Left cardiac atrium (tissue), 4 donors: Measurements from ENCODE around the gene WIPF1. TPM values are rescaled to one million over a fixed set of nuclear protein-coding genes. Genes with fewer than 3 reads are reported as not detected.

ENCODE experiments used
- ATAC-seq, 2 donors: fragments of 200-7000 bp; cut with Tn5 transposase; one replicate each; pipeline ENCODE4 v1.9.1; 2020; ENCODE audit warnings: mild to moderate bottlenecking in 2 of 2, moderate library complexity in 2 of 2
- DNase-seq: peaks from one replicate; pipeline ENCODE4 v3.0.0-alpha.2; 2020
- intact Hi-C, 2 donors: fragments of 100-400 bp; cut with DNase I; formaldehyde crosslinking; loops; one replicate each; pipeline versions ENCODE4 v1.14.1 to v1.15.1; 2022 to 2023
- total RNA-seq, 2 donors: library from RNA; stranded (reverse); fragmentation: NEBNext Ultra II Directional; extraction: Animal tissue kit (Norgen Biotek cat#: 25700); gene quantifications; one replicate each; pipeline ENCODE4 v1.2.1, GENCODE V29; 2021
- donor health status: DM: no; HTN: yes; CAD: no.
- donor health status: DM: no; HTN: yes; CAD: no; lungs with severe emphysema.
- donor health status: DM: yes; HTN: yes; CAD: no.
- donor health status: Dilated cardiomyopathy.

WIPF1 gene
- total RNA-seq, 2 donors from 2014 or later: 25.1 to 29.9 TPM

GRCh38 chr2:174623690-174624089, 26.1 kb upstream of the WIPF1 start:
- ATAC-seq: no peak
- intact Hi-C loops: no loop called here
- DNase-seq: no peak

GRCh38 chr2:174623106-174623637, 25.6 kb upstream of the WIPF1 start:
- no peak for DNase-seq
- intact Hi-C loops: no loop called here
- no peak for ATAC-seq

DNA sequence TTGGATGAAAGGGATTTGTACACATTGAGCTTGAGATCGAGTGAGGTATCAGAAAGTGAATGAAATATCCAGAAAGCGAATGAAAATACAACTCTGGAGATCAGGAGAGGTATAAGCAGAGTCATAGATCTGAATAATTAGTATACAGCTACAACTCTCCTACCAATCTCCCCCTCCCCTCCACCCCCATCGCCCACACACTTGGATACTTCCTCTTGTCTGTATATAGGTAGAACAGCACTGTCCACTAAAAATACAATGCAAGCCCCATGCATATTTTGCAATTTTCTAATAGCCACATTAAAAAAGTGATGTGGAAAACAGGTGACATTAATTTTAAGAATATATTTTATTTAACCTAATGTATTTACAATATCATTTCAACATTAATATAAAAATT, 23.7 kb upstream of the WIPF1 start:
- no peak for ATAC-seq
- intact Hi-C loops: no loop called here
- no peak for DNase-seq

DNA sequence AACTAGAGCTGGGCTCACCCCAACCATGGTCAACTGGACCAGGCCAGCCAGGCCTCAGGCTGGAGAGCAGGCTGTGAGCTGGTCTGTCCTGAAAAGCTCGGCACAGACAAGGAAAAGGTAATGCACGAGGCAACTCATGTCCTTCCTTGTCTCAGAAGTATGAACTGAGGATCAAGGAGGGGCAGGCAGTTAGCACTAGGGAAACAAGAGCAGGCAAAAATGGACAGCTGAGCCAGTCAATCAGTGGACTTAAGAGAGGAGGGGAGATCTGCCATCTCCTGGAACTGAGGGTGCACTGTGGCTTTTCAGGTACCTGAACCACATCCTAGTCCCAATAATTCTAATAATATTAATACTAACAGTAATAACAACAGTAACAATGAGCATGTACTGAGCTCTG, 20.6 kb upstream of the WIPF1 start:
- no peak for ATAC-seq
- intact Hi-C loops: loop anchor here in 1 of 2 donors (10.0 kb wide), 1 partner anchor 67 kb away; no protein-coding TSS in a partner anchor
- DNase-seq: no peak

- no peak for DNase-seq
- no peak for ATAC-seq
- intact Hi-C loops: loop anchor here in 1 of 2 donors (10.0 kb wide), 1 partner anchor 67 kb away; no protein-coding TSS in a partner anchor
These were observed 20.1 kb upstream of the WIPF1 start for GRCh38 chr2:174617718-174618117.

DNA sequence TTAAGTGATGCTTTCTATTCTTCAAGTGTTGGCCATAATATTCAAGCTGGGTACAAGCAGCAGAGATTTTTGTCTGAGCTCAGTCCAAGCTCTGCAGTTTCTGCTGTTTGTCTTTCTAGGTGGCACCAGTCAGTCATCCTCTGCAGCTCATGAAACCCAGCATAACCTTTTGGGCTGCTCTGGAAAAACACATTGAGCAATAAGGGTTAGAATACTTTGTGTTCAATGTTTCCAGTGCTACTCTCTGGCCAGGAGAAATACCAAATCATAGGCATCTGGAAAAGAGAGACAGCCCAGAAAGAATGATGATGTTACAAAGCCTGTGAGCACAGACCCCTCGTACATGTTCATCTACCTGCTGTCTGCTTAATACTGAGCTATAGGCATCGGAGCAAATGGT, 19.5 kb upstream of the WIPF1 start:
- peak; percentile 18 to 61 for ATAC-seq
- no peak for DNase-seq
- intact Hi-C loops: loop anchor here in 1 of 2 donors (10.0 kb wide), 1 partner anchor 68 kb away; no protein-coding TSS in a partner anchor

DNA sequence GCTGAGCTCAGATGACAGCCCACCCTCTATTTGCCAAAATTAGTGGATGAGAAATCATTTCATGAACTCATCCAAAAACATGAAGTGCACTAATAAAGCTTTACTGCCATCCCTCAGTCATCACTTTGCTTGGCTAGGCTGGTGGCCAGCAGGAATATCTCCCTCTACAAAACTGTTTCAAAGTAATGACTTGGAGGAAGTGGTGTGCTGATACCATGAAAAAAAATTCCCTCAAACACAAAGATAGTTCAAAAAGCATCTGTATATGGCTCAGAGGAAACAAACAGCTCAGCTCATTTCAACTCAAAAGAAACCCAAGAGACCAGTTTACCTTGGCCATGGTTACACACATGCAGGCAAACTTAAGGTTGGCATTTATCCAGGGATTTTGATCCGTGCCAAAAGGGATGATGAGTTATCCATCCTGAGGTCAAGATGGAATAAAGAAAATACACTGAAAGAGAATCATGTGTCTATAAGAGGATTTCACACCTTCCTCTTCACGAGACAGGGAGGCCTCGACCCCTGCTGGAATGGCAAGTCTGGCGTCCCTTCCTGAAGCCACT, 18.4 kb upstream of the WIPF1 start:
- intact Hi-C loops: loop anchor here in 1 of 2 donors (10.0 kb wide), 1 partner anchor 69 kb away; no protein-coding TSS in a partner anchor
- DNase-seq: peak; percentile 49
- ATAC-seq: peak; percentile 41 to 77

- intact Hi-C loops: loop anchor here in 1 of 2 donors (10.0 kb wide), 1 partner anchor 71 kb away; no protein-coding TSS in a partner anchor
- DNase-seq (no peak), ATAC-seq (no peak)
These were observed 16.7 kb upstream of the WIPF1 start for GRCh38 chr2:174614261-174614660.

GRCh38 chr2:174613531-174613930, 15.9 kb upstream of the WIPF1 start:
- ATAC-seq: no peak
- no peak for DNase-seq
- intact Hi-C loops: loop anchor here in 1 of 2 donors (10.0 kb wide), 1 partner anchor 71 kb away; no protein-coding TSS in a partner anchor

GRCh38 chr2:174612970-174613369, 15.4 kb upstream of the WIPF1 start:
- intact Hi-C loops: loop anchor here in 1 of 2 donors (10.0 kb wide), 1 partner anchor 72 kb away; no protein-coding TSS in a partner anchor
- no peak for ATAC-seq

GRCh38 chr2:174611854-174612253, 14.2 kb upstream of the WIPF1 start:
- DNase-seq (no peak), ATAC-seq (no peak)
- intact Hi-C loops: loop anchor here in 1 of 2 donors (10.0 kb wide), 1 partner anchor 73 kb away; no protein-coding TSS in a partner anchor

More at GRCh38 chr2:174612970-174613369, 15.4 kb upstream of the WIPF1 start:
- DNase-seq: no peak

DNA sequence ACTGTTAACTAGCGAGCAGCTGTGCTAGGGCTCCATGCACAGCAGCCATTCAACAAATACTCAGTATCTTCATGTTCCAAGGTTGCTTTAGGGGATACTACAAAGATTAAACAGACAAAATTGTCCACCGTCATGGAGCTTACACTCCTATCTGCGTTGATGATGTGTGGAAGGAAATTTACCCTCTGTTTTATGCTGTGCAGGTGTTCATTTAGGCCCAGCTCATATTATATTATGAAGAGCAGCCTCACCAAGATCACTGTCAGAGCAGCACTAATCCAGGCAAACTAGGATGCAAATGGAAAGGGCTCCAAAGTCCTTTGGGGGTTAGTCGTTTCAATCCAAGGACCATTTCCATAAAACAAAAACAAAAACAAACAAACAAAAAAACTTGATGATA, 13.4 kb upstream of the WIPF1 start:
- no peak for DNase-seq
- intact Hi-C loops: loop anchor here in 1 of 2 donors (10.0 kb wide), 1 partner anchor 74 kb away; no protein-coding TSS in a partner anchor

GRCh38 chr2:174610243-174610995, 12.8 kb upstream of the WIPF1 start:
- DNase-seq (no peak), ATAC-seq (peak in 1 of 2 donors; percentile 18)
- intact Hi-C loops: loop anchor here in 1 of 2 donors (10.0 kb wide), 1 partner anchor 74 kb away; no protein-coding TSS in a partner anchor

More for the DNA sequence above, 13.4 kb upstream of the WIPF1 start:
- ATAC-seq: no peak

DNA sequence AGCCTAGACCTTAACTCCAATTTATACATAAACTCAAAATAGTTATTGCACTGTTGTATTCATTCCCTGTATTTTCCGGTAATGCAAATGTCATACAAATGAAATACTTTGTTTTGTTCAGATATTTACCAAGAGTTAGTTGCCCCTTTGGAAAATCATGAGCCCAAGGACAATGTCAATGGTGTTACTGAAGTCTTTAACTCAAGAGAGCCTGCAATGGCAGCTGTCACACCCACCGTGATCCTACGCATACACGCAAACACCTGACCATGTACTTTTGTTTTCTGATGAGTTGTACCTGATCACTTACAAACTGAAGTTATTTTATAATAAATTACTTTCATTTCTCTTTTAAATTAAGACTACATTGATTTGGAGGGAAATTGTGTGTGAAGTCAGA, 11.7 kb upstream of the WIPF1 start:
- DNase-seq (no peak), ATAC-seq (no peak)
- intact Hi-C loops: loop anchor here in 1 of 2 donors (10.0 kb wide), 1 partner anchor 144 kb away; no protein-coding TSS in a partner anchor

DNA sequence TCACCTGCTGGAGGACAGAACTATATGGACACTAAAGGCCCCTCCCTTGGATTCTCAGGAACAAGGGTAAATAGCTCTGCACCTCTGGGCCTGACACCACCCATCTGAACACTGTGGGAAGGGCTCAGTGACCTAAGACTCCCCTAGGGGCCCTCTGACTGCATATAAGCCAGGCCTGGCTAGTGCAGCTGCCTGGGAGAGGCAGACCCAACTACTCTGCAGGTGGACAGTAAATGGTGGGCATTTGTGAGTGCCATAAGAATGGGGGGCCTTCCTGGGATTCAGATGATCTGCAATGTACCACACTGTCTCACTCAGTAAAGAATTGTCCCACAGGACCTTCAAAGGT, 11.2 kb upstream of the WIPF1 start:
- no peak for ATAC-seq
- intact Hi-C loops: loop anchor here in 1 of 2 donors (10.0 kb wide), 1 partner anchor 144 kb away; no protein-coding TSS in a partner anchor
- no peak for DNase-seq

- DNase-seq (no peak), ATAC-seq (no peak)
- intact Hi-C loops: loop anchor here in 1 of 2 donors (10.0 kb wide), 1 partner anchor 143 kb away; no protein-coding TSS in a partner anchor
These were observed 10.6 kb upstream of the WIPF1 start for GRCh38 chr2:174607989-174608865.

- ATAC-seq (no peak), DNase-seq (no peak)
- intact Hi-C loops: loop anchor here in 1 of 2 donors (10.0 kb wide), 1 partner anchor 143 kb away; no protein-coding TSS in a partner anchor
These were observed 10.0 kb upstream of the WIPF1 start for GRCh38 chr2:174607584-174607983.

DNA sequence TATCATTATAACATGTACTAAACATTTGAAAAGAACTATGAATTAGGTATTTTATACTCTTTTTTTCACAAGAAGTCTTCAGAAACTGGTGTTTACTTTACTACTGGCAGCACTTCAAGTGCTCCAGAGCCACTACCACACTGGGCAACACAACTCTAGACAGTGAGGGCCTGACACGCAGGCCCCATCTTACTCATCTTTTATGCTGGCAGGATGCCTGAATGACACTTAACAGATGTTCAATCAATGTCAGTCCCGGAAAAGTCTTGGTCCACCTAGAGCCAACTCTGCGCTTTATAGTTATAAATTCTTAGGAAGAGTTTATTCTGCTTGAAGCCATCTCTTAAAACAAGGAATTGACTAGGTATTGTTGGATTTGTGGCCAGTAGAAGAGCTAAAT, 8.7 kb upstream of the WIPF1 start:
- peak in 1 of 2 donors; percentile 74 for ATAC-seq
- DNase-seq: no peak
- intact Hi-C loops: loop anchor here in 1 of 2 donors (10.0 kb wide), 1 partner anchor 142 kb away; no protein-coding TSS in a partner anchor
